Measurements from ENCODE around the gene FOXO6.
A peak's percentile ranks its signal among the peaks of the same experiment; 100 is the strongest.

The FOXO6 gene

DNA sequence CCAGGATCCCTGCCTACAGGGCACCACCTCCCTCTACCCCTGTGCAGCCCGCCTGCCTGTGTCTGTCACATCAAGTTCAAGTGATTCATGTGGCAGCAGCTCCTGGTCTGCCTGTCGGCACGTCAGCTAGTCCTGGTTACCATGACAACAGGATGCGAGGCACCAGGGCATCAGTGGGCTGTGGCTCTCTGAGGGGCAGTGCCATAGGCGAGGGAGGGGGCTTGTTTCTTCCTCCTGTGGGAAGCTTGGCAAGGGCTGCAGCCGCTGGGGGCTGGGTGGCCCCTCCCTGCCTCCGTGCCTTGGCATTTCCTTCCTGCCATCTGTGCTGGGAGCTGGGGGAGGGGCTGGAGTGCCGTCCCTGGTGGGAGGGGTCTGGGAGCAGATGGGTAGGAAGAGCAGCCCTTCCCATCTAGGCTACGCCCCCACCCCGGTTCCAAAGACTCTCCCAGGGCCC is 43.1 kb downstream of the FOXO6 start:
- DNase-seq (ENCODE audit: low spot score): peak; percentile 32

DNA sequence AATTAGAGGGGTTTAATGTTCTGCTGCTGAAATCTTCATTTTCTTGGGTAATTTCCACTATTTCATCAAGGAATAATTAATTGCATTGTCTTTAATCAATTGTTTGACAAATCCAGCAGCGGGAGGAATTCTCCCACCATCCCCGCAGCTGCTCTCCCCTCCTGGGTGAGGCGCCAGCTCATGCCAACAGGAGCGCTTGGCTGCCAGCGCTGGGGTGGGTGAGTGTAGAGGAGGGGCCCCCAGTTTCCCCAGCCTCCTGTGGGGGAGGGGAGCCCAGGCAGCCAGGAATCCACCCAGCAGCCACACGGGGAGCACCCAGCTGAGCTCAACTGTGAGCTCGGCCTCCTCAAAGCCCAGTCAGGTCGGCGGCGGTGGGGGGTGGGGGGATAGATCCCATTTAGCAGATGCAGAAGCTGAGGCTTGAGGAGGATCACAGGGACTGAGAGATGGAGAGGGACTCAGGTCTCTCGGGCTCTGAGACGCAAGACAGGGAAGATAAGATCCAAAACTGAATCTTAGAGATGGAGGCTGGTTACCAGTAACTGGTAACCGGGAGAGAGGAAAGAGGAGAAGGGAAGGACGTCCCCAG is 46.5 kb downstream of the FOXO6 start:
- DNase-seq (ENCODE audit: low spot score): no peak

DNA sequence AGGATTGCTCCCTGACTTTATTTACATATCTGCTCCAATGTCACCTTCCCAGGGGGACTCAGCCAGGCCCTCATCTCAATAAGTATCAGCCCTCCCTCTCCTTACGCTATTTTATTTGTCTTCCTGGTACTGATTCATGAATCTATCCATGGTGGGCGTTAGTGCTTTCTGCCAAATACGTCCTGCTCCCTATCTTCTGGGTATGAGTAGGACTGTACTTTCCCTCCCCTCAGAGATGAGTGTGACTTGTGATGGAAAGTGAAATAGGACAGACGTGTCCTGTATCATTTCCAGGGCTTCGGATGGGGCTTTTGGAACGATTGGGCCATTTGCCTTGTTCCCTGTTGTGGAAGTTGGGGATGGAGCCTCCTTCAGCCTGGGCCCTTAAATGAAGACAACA is 47.5 kb downstream of the FOXO6 start:
- no peak for DNase-seq (ENCODE audit: low spot score)

DNA sequence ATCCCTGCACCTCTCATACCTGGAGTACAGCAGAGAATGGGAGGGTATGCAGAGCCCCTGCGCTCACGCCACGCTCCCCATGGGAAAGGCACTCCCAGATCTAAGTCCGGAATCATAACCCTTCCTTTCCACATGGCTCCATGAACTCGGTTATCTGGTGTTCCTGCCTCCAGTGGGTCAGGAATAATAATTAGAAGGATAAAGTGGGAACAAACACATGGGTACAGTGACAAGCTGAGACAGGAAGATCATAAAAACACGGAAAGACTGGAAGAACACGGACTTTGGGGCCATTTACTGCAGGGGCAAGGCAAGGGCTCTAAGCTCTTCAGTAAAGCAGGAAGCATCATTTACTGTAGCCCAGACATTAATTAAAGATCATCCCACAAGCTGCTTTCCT is 48.6 kb downstream of the FOXO6 start:
- DNase-seq (ENCODE audit: low spot score): no peak

DNA sequence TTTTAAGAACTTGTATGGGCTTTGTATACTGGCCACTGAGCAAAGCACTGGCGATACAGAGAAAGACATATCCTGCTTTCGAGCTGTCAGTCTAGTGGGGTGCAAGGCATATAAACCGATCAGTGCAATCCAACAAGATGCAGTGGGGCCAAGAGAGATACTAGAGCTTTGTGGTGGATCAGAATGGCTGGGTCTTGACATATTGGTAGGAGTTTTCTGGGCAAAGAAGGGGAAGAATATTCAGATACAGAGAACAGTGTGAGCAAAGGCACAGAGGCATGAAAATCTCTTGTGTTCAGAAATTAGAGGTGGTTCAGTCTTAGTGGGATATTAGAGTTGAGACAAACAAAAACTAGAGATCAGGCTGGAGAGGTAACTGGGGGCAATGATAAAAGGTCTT is 49.2 kb downstream of the FOXO6 start:
- no peak for DNase-seq (ENCODE audit: low spot score)

DNA sequence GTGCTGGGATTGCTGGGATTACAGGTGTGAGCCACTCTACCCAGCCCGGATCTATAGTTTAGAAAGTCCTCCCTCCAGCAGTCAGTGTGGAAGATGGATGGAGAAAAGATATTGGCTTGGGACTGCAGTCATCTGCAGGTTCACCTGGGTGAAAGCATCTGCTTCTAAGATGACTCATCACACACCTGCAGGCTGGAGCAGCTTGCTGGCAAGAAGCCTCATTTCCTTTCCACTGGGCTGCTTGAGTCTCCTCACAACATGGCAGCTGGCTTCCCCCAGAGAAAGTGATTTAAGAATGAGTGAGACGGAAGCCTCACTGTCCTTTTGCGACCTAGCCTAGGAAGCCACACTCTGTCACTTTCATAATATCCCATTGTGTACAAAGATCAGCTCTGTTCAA is 50.0 kb downstream of the FOXO6 start:
- no peak for DNase-seq (ENCODE audit: low spot score)

DNA sequence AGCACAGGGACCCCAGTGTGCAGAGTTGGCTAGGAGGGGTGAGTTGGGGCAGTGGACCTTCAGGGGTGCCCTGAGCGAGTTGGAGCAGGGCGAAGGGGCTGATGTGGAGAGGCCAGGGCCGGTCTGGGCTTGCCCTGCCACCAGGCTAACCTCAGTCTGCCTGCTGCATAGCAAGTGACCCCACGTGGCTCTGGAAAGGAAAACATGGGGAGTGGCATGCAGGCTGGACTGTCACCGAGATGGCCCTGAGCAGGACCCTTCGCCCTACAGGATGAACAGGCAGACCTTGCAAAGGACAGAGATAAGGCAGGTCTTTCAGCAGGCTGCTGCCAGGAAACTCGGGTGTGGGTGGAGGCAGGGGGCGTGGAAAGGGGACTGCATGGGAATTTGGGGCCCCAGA is 51.5 kb downstream of the FOXO6 start:
- peak; percentile 24 for DNase-seq (ENCODE audit: low spot score)

DNA sequence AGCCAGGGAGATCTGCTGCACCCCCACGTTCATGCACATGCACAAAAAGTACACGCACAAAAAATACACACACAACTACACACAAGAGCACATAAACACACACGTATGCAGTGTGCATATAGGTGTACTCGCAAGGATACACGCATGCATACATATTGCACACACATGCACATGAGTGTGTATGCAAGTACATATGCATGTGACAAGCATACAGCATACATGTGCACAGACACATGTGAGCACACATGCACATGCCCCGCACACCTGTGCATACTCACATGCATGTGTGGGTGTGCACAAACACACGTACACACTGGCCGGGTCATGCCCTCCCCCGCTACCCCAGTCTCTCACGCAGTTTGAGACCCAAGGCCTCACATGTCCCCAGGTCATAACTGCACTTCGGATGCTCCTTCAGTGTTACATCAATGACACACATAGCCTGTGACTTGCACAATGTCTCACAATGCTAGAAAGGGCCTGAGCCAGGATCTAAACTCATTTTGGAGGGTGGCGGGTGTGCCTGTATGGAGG is 52.6 kb downstream of the FOXO6 start:
- no peak for DNase-seq (ENCODE audit: low spot score)

DNA sequence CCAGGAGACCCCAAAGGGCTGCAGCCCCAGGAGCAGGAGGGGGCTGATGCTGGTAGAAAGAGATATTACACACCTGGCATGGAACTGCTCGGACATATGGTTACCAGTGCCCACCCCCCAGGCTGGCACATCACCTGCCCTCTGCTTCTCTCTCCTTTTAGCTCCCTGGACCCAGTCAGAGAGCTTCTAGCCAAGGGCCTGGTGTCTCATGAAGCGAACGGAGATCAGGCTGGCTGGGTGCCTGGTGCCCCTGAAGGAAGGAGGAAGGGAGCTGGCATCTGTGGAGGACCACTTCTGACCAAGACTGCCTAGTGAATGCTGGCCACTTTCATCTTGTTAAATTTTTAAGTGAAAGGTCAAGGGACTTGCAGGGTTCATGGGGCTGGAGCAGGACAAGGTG is 53.1 kb downstream of the FOXO6 start:
- DNase-seq (ENCODE audit: low spot score): no peak

DNA sequence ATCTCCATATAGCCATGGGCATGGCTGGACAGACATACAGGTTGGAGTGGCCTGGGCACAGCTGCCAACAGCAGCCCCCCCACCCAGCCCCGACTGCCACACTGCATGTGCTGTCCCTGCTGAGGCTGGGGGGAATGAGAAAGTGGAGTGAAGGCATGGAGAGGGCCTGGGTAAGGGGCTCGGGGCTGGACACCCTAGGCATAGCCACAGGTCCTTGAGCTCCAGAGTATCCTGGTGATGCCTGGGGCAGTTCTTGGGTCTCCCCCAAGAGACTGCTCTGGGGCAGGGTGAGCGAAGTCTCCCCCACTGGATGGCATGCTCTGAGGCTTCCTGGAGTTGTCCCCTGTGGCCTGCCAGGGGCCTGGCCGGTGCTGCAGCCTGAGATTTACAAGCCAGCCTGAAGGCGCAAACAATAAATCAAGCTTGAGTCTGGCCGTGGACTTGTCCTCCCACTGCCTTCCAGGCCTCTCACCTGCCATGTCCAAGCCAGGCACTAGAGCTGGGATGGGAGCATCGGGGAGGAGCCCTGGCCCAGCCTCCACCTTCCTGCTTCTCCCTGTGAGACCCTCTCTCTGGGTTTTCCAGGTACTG is 53.6 kb downstream of the FOXO6 start:
- DNase-seq (ENCODE audit: low spot score): no peak

DNA sequence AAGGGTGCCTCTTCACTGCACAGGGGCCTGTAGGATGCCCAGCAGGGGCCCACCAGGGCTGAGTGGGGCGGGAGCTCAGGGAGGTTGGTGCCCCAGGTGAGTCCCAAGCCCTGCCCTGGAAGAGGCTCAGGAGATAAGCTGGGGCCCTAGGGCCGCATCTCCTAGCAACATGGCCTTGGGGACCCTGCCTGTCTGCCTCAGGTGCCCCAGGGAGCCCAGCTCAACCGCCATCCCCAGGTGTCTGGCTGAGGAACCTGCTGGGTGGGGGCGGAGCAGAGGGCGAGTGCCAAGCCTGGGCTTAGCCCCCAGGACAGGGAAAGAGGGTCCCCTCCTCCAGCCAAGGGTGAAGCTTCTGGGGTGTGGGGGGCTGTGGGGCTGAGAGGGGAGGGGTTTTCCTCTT is 54.8 kb downstream of the FOXO6 start:
- DNase-seq (ENCODE audit: low spot score): no peak

DNA sequence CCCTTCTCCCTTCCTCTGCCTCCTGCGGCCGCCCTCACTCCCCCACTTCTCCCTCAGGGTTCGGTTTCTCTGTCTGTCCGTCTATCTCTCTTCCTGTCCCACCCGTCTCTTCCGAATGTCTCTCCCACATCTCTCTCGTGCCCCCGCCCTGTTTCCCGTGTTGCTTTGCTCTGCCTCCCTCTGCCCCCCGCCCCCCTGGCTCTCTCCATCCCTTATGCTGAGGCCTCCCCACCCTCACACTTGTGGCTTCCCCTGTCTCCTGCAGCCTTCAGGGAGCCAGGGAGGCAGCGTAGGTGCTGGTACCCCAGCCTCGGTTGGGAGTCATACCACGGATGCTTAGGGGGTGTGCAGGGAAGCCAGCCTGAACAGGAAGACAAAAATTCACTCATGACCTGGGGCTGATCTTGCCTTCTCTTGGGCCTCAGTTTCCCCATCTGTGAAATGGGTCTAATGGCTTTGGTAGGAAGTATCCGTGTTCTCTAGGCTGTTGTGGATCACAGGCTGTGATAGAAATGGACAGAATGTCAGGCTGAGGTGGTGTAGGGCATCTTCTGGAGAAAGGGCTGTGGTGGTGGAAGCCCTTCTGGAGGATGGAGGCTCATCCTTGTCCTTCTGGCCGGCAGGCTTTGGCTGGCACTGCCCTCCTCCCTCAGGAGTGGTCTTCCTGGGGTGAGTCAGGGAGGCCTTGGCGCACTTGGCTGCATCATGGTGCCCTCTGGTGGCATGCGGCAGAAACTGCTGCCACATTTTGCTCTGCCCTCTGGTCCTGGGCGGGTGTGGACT is 55.5 kb downstream of the FOXO6 start:
- peak; percentile 72 for DNase-seq (ENCODE audit: low spot score)

DNA sequence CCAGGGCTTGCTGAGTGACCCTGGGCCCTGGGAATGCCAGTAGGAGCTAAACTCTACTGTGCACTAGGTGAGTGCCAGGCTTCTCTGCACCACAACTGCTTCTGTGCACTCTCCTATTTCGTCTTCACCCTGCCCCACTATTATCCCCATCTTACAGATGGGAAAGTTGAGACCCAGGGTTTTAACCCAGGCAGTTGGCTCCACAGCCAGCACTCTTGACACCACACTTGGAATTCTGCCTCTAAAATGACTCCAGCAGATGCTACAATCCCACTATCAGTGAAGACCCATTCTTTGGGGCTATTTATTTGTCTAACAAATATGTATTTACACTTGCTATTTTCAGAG is 56.1 kb downstream of the FOXO6 start:
- DNase-seq (ENCODE audit: low spot score): no peak

DNA sequence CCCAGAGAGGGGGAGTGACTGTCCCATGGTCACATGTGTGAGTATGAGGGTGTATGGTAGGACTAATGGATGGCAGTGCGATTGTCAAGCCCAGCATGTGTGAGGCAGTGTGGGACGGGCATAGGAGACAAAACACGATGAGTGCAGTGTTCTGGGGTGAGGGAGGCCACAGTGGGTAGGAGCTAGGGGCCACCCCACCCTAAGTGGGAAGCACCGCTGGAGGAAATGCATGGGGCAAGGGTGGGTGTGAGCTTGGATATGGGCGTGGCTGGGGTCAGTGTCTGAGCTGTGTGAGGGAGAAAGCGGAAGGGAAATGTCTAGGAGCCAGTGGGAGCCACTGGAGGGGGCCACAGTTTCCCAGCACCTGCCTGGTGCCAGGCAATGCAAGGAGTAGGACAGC is 56.5 kb downstream of the FOXO6 start:
- no peak for DNase-seq (ENCODE audit: low spot score)

DNA sequence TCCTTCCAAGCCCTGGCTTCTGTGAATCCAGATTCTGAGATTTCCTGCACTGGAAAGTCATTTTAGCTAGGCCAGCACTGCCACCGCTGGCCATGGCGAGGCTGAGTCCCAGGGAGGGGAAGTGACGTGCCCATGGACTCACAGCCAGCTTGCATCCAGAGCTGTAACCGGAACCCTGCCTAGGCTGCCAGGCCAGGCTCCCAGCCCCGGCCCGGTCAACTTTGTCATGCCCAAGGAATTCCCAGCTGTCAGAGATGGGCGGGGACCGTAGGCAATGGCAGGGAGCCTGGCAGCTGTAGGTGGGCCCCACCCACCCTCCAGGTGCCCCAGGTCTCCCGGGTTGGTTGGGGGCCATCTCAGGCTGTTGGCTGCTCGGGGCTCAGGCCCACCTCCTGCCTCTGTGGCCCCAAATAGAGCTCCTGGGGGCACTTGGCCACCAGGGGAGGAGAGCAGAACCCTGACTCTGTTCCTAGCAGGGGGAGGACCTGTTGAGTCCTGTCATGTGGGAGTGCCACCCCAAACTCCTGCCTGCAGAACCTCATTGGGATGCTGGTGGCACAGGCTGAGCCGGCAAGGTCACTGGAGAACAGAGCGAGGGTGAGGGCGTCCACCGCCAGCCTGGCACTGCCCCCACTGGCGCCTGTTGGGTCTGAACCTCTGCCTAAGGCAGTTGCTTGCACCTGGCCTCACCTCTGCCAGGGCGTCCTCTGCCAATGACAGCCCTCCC is 57.8 kb downstream of the FOXO6 start:
- DNase-seq (ENCODE audit: low spot score): peak; percentile 94

DNA sequence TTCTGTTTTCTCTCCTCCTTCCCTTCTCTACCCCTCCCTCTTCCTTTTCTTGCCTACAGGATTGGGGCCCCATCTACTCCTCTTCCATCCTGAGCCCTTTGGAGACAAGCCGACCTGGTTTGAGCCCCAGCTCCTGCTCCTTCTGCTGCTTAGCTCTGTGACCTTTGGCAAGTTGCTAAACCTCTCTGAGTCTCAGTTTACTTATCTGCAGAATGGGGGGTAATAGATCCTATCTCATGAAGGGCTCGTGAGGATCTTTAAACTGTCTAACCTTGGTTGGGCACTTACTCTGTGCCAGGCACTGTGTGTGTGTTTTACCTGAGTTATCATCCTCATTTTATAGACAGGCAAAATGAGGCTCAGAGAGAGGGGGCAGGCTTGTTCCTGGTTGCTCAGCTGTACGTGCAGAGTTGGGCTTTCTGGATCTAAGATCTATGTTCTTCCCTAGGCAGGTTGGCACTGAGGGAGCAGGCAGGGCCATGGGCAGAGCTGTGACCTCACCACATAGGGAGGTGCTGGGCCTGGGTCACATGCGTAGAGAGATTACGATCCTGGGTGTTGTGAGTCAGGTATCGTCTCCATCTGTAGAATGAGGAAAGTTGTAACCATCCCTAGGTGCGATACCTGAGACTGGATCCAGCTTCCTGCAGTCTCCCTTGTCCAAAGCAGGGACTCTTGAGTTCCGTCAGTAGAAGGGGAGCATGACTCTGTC is 58.5 kb downstream of the FOXO6 start:
- DNase-seq (ENCODE audit: low spot score): no peak

DNA sequence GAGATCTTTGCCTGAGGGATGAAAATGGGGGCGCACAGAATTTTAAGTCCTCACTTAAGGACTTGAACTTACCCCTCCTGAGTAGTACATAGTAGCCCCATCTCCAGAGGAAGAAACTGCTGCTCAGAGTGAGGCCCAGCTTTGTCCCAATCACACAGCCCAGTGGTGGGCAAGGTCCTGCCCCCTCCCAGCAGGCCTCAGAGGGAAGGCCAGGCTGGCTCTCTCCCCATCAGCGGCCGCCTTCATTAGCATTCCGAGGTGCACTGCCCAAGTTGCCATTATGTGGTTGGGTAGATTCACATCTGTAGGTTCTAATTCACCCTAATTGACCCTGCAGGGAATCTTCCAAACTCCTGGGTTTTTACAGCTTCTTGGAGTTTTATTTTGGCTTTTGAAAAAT is 59.1 kb downstream of the FOXO6 start:
- DNase-seq (ENCODE audit: low spot score): no peak

DNA sequence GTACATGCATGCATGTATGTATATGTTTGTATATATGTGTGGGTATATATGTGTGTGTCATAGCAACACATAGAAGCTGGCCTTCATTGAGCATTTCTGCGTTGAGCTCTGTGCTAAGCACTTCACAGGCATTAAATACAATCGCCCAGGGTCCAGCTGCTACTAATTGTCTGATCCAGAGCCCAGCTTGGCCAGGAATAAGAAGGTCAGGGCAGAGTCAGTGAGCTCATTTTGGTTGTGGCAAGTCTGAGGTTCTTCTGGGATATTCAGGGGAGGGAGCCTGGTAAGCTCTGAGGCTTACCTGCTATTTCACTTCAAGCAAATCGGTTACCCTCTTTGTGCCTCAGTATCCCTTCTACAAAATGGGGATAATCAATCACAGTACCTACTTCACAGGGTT is 59.6 kb downstream of the FOXO6 start:
- DNase-seq (ENCODE audit: low spot score): no peak

DNA sequence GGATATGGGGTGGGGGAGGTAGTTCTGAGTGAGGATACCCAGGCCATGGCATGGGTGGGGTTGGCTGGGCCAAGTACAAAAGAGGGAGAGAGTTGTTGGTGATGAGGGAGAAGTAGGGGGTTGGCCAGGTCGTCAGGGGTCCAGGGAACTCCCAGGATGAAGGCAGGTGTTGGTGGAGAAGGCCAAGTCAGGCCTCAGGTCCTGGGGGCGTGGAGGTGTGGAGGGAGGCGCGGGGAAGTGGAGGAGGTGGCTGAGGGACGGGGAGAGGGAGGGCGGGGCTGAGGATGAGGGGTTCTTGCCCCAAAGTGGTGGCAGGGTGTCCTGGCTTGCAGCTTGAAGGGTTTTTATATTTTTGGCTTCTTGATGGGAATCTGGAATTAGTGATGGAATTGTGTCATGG is 61.1 kb downstream of the FOXO6 start:
- DNase-seq (ENCODE audit: low spot score): no peak

DNA sequence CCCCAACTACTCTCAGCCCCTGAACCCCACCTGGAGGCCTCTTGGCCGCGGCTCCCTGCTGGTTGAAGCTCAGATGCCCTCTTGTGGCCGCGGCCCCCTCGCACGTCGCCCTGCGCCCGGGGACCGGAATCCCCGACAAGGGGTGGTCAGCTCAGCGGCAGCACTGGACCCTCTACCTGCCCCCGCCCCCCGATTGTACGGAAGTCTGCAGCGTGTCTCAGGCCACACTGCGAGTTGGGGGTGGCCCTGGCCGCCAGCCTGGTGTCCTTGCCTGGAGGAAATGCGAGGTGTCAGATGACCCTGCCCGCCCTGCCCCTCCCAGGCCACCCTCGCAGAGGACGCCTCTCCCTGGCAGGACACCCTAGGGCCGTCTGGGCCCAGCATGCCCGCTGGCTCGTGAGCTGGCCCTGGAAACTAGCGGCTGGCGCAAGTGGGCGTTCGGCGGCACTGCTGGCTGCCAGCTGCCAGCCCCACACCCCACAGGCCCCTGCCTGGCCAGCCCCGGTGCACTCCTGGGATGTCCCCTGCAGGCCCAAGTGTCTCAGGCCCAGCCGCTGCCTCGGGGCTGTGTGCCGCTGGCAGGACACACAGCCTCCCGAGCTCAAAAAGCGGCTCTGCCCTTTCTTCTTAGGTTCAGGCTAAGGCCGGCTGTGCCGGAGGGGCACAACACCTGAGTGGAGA is 62.4 kb downstream of the FOXO6 start:
- DNase-seq (ENCODE audit: low spot score): no peak

DNA sequence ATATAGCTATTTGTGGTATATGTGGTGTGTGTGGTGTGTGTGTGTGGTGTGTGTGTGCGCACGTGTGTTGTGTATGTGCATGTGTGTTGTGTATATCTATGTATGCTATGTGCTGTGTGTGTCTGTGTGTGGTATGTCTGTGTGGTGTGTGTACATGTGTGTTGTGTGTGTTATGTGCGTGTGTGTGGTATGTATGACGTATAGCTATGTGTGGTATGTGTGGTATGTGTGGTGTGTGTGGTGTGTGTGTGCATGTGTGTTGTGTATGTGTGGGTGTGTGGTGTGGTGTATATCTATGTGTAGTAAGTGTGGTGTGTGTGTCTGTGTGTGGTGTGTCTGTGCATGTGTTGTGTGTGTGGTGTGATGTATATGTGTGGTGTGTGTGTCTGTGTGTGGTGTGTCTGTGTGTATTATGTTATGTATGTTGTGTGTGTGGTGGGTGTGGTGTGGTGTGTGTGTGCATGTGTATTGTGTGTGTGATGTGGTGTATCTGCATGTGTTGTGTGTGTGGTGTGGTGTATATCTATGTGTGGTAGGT is 63.4 kb downstream of the FOXO6 start:
- no peak for DNase-seq (ENCODE audit: low spot score)

All from SW480 (cell line).